Measurements from ENCODE around the gene EIF4G3. TPM values are rescaled to one million over a fixed set of nuclear protein-coding genes. Genes with fewer than 3 reads are reported as not detected.

The EIF4G3 gene
- total and polyA plus RNA-seq, 12 donors = 13.3 to 50.2 (median 36.1) TPM

DNA sequence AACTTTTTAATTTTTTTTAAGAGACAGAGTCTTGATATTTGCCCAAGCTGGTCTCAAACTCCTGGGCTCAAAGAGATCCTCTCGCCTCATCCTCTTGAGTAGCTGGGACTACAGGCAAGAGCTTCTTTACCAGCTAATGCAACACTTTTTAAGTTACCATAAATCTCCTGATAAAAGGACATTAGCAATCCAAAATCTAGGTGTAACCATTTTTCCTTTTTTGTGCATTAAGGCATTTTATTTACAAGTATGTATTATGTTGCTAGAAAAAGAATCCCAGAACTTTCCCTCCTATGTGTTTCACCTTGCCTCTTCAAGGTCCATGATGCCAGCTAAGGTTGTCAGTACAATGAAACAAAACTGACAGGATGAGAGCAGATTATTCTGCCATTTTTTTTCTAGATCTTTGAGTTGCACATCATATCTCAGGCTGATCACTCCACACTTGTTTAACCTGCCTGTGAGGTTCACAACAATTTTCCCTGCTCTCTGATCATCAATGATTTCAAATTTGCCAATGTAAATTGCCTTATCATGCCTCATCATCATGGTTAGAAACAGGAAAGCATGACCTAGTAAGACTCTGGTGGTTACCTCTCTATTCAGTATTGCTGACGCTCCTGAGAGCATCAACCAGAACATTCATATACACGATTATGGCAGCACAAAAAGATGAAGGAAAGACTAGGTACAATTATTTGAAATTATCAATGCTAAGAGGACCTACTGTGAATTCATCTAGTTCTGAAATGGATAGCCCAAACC, 173.2 kb downstream of the EIF4G3 start:
- DNase-seq = no peak
- ATAC-seq = no peak
- Histone ChIP-seq H3K9me3 (no peaks in the 10 kb centered on the region), H3K27ac (no peak overlapping the region), H3K27me3 (no peaks in the 10 kb centered on the region), H3K4me3 (no peak overlapping the region), H3K4me1 (peaks cover 0 to 18% (median 9%) of the 10 kb centered on the region in 9 donors), H3K36me3 (peaks cover 0 to 12% (median 0%) of the 10 kb centered on the region in 9 donors)
- 98% methylated on average over 3 of the region's 3 CpGs for WGBS, 2 donors
- intact Hi-C loops (cut with DNase I) = no loop called here
- TF ChIP-seq, protein P1, sequence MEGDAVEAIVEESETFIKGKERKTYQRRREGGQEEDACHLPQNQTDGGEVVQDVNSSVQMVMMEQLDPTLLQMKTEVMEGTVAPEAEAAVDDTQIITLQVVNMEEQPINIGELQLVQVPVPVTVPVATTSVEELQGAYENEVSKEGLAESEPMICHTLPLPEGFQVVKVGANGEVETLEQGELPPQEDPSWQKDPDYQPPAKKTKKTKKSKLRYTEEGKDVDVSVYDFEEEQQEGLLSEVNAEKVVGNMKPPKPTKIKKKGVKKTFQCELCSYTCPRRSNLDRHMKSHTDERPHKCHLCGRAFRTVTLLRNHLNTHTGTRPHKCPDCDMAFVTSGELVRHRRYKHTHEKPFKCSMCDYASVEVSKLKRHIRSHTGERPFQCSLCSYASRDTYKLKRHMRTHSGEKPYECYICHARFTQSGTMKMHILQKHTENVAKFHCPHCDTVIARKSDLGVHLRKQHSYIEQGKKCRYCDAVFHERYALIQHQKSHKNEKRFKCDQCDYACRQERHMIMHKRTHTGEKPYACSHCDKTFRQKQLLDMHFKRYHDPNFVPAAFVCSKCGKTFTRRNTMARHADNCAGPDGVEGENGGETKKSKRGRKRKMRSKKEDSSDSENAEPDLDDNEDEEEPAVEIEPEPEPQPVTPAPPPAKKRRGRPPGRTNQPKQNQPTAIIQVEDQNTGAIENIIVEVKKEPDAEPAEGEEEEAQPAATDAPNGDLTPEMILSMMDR (IDR thresholded peaks at IDR 0.05) = no peak

DNA sequence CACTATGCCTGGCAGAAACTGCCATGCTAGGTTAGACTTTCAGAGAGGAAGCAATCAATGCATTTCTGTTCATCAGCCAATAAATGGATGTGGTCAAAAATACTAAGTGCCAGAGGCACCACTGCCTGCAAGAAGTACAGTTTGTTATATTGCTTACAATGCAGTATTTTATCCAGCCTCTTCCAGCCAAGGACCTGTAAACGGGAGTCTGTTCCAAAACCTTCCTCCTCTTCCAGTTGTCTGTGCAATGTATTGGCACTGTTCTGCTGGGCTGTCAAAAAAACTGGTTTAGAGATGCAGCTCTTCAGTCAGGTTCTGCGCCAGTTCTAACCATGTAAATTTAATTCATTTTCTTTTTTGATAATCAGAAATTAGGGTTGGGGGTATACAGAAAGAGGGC, 175.7 kb downstream of the EIF4G3 start:
- H3K36me3 ChIP-seq = peaks cover 0 to 12% (median 0%) of the 10 kb centered on the region in 9 donors
- DNase-seq = no peak
- H3K4me1 ChIP-seq = peaks cover 0 to 18% (median 9%) of the 10 kb centered on the region in 9 donors
- H3K27me3 ChIP-seq = no peaks in the 10 kb centered on the region
- peak in 1 of 8 donors; percentile 67 for ATAC-seq
- no peak overlapping the region for H3K27ac ChIP-seq
- TF ChIP-seq, protein P1 (IDR thresholded peaks at IDR 0.05) = no peak
- intact Hi-C loops (cut with DNase I) = no loop called here
- no peak overlapping the region for H3K4me3 ChIP-seq
- 56 to 65% methylated on average over 2 of the region's 2 CpGs for WGBS, 2 donors
- H3K9me3 ChIP-seq = no peaks in the 10 kb centered on the region

DNA sequence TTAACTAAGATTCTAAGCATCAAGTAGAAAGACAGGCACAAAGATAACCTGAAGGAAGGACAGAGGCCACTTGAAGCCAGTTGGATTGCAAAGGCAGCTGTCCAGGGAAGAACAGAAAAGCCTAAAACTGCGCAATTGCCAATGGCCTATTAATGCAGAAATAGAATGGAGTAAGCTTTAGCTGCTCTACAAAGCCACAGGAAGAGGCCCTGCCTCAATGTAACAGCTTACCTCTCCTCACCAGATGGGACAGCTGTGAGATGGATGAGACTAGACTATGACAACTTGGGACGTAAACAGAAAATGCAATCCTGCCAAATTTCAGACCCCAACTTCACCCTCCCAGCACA, 176.5 kb downstream of the EIF4G3 start:
- DNase-seq = no peak
- TF ChIP-seq, protein P1 (IDR thresholded peaks at IDR 0.05) = no peak
- intact Hi-C loops (cut with DNase I) = no loop called here
- no peak for ATAC-seq
- 81 to 91% methylated on average over 2 of the region's 2 CpGs for WGBS, 2 donors
- H3K27ac ChIP-seq = no peak overlapping the region
- no peaks in the 10 kb centered on the region for H3K9me3 ChIP-seq
- H3K27me3 ChIP-seq = no peaks in the 10 kb centered on the region
- peaks cover 0 to 14% (median 5%) of the 10 kb centered on the region in 9 donors for H3K4me1 ChIP-seq
- H3K36me3 ChIP-seq = peaks cover 0 to 12% (median 0%) of the 10 kb centered on the region in 9 donors
- no peak overlapping the region for H3K4me3 ChIP-seq

DNA sequence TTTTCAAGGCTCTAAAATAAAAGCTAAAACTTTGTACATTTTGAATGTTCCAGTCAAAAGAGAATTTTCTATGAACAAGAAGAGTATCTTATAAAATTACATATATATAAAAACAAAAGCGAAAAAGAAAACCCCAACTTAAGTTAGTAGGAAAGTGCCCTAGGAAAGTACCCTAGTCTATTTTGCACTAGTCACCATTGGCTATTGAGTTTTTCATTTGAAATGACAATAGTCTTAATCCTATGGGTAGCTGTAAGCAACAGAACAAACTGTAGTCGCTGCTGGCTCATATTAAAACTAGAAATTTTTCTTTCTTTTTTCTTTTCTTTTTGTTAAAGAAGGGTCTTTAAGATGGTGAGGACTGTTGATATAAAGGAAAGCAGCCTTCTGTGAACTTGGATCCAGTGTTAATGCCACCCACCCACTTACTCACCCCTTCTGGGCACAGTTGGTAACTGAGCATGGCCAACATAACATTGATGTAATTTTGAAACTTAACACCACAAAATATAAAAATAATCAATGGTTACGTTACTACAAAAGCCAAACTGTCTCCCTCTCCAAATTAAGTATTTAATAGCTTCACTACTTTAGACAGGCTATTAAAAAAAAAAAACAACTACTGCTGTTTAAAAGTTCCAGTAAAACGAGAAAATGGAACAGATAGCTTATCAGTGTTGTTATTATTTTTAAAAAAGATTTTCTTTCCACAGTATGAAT, 177.0 kb downstream of the EIF4G3 start:
- intact Hi-C loops (cut with DNase I) = no loop called here
- Histone ChIP-seq H3K36me3 (peaks cover 0 to 12% (median 0%) of the 10 kb centered on the region in 9 donors), H3K4me3 (no peak overlapping the region), H3K27me3 (no peaks in the 10 kb centered on the region), H3K27ac (no peak overlapping the region), H3K4me1 (peaks cover 0 to 8% (median 0%) of the 10 kb centered on the region in 9 donors), H3K9me3 (no peaks in the 10 kb centered on the region)
- WGBS, 2 donors = 87 to 90% methylated on average over 4 of the region's 4 CpGs
- TF ChIP-seq, protein P1 (IDR thresholded peaks at IDR 0.05) = no peak
- no peak for DNase-seq
- no peak for ATAC-seq
